GM12878 (cell line): ENCODE measurements around the gene KIR3DL3.

Source experiments
- ATF2 ChIP-seq: IDR thresholded peaks from 2 replicates; pipeline ENCODE4 v1.6.1; 2012; ENCODE audit warnings: low read length, inconsistent platforms
- ATF3 ChIP-seq: IDR thresholded peaks from 2 replicates; pipeline ENCODE4 v1.6.1; 2011; ENCODE audit warnings: low read depth, mild to moderate bottlenecking, low read length, moderate library complexity, borderline replicate concordance; ENCODE audit errors: extremely low read depth
- DPF2 ChIP-seq: fragments of 450-650 bp; IDR thresholded peaks from 2 replicates; pipeline ENCODE4 v1.6.1; 2017; ENCODE audit warnings: mild to moderate bottlenecking
- E2F8 ChIP-seq: fragments of 450-650 bp; IDR thresholded peaks from 2 replicates; pipeline ENCODE4 v1.6.1; 2018; ENCODE audit warnings: mild to moderate bottlenecking, low read depth, moderate library complexity; ENCODE audit not compliant: partially characterized antibody
- EZH2 ChIP-seq: IDR thresholded peaks from 2 replicates; pipeline ENCODE4 v1.6.1; 2012; ENCODE audit warnings: low read depth, mild to moderate bottlenecking, control low read depth, inconsistent platforms, low read length, borderline replicate concordance; ENCODE audit not compliant: control insufficient read depth
- FOXK2 ChIP-seq: fragments of 450-650 bp; IDR thresholded peaks from 2 replicates; pipeline ENCODE4 v1.6.1; 2017; ENCODE audit warnings: mild to moderate bottlenecking, moderate library complexity
- GABPA ChIP-seq: IDR thresholded peaks from 2 replicates; pipeline ENCODE4 v1.6.1; 2014; ENCODE audit warnings: antibody characterized with exemption, low read depth, mild to moderate bottlenecking, inconsistent platforms
- NR2C1 ChIP-seq: fragments of 450-650 bp; IDR thresholded peaks from 2 replicates; pipeline ENCODE4 v1.6.1; 2017; ENCODE audit warnings: antibody characterized with exemption, mild to moderate bottlenecking, moderate library complexity
- PAX8 ChIP-seq: fragments of 450-650 bp; IDR thresholded peaks from 2 replicates; pipeline ENCODE4 v1.6.1; 2017; ENCODE audit warnings: mild to moderate bottlenecking, moderate library complexity
- POLR2AphosphoS5 ChIP-seq: IDR thresholded peaks from 2 replicates; pipeline ENCODE4 v1.6.1; 2011; ENCODE audit warnings: mild to moderate bottlenecking, low read length, inconsistent platforms
- SUZ12 ChIP-seq: fragments of 200-600 bp; sonication (generic); IDR thresholded peaks from one replicate; pipeline ENCODE4 v1.6.1; 2018; ENCODE audit warnings: antibody characterized with exemption, mild to moderate bottlenecking; ENCODE audit not compliant: unreplicated experiment
- ZNF207 ChIP-seq: fragments of 450-650 bp; IDR thresholded peaks from 2 replicates; pipeline ENCODE4 v1.6.1; 2014; ENCODE audit warnings: antibody characterized with exemption, mild to moderate bottlenecking, borderline replicate concordance
- TF ChIP-seq, protein P1 (sequence below), 3 experiments: IDR thresholded peaks in 2 of 3; conservative IDR thresholded peaks in 1 of 3; 2 replicates each; pipeline ENCODE4 v1.5.1; 2011; ENCODE audit warnings: low read depth in 3 of 3, low read length in 3 of 3, mild to moderate bottlenecking in 3 of 3, control low read depth in 2 of 3, moderate library complexity in 2 of 3, inconsistent platforms in 1 of 3, mixed read lengths in 1 of 3; ENCODE audit not compliant: control insufficient read depth in 2 of 3, insufficient read depth in 1 of 3; ENCODE audit errors: extremely low read depth in 1 of 3
- TF ChIP-seq, protein P2 (sequence below): fragments of 450-650 bp; IDR thresholded peaks from 2 replicates; pipeline ENCODE4 v1.6.1; 2016; ENCODE audit warnings: mild to moderate bottlenecking

DNA sequence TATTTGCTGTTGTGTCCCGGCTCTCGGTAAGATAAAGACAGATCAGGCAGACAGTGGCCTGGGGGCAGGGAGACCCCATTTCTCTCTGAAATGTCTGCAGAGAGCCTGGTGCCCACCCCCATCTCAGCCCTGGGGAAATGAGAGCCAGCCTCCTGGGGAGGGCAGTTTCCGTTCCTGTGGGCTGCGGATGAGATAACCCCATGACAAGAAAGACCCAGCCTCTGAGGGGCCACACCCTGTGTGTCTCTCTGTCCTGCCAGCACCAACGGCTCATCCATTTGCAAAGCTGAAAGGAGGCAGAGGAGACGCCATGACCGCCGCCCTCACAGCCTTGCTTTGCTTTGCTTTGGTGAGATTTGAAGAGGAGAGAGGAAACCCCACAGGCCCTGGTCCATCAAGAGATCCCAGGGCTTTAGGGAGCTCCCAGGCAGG is 28.1 kb upstream of the KIR3DL3 start:
- TF ChIP-seq, protein P1, sequence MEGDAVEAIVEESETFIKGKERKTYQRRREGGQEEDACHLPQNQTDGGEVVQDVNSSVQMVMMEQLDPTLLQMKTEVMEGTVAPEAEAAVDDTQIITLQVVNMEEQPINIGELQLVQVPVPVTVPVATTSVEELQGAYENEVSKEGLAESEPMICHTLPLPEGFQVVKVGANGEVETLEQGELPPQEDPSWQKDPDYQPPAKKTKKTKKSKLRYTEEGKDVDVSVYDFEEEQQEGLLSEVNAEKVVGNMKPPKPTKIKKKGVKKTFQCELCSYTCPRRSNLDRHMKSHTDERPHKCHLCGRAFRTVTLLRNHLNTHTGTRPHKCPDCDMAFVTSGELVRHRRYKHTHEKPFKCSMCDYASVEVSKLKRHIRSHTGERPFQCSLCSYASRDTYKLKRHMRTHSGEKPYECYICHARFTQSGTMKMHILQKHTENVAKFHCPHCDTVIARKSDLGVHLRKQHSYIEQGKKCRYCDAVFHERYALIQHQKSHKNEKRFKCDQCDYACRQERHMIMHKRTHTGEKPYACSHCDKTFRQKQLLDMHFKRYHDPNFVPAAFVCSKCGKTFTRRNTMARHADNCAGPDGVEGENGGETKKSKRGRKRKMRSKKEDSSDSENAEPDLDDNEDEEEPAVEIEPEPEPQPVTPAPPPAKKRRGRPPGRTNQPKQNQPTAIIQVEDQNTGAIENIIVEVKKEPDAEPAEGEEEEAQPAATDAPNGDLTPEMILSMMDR (IDR thresholded peaks at IDR 0.05 in 2 of 3, conservative IDR thresholded peaks at IDR 0.05 in 1 of 3; ENCODE audit: control insufficient read depth in 2 of 3, extremely low read depth in 1 of 3, insufficient read depth in 1 of 3, low read depth in 3 of 3, low read length in 3 of 3) = no peak
- TF ChIP-seq E2F8 = no peak
- TF ChIP-seq PAX8 = no peak
- TF ChIP-seq, protein P2, sequence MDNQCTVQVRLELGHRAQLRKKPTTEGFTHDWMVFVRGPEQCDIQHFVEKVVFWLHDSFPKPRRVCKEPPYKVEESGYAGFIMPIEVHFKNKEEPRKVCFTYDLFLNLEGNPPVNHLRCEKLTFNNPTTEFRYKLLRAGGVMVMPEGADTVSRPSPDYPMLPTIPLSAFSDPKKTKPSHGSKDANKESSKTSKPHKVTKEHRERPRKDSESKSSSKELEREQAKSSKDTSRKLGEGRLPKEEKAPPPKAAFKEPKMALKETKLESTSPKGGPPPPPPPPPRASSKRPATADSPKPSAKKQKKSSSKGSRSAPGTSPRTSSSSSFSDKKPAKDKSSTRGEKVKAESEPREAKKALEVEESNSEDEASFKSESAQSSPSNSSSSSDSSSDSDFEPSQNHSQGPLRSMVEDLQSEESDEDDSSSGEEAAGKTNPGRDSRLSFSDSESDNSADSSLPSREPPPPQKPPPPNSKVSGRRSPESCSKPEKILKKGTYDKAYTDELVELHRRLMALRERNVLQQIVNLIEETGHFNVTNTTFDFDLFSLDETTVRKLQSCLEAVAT = no peak
- TF ChIP-seq ATF3 = no peak
- TF ChIP-seq POLR2AphosphoS5 = no peak
- no peak for TF ChIP-seq EZH2
- TF ChIP-seq NR2C1 = no peak
- TF ChIP-seq ATF2 = no peak
- no peak for TF ChIP-seq FOXK2
- TF ChIP-seq SUZ12 = no peak
- no peak for TF ChIP-seq GABPA
- TF ChIP-seq ZNF207 = no peak
- TF ChIP-seq DPF2 = no peak
